ENCODE results near the gene JMJD7.

The JMJD7 gene

GRCh38 chr15:41865490-41866055 lies 37.7 kb downstream of the JMJD7 start:
- Mint-ChIP-seq H3K27ac (no peak overlapping the region), H3K4me3 (no peak overlapping the region), H3K27me3 (peaks cover 2% of the 10 kb centered on the region), H3K9me3 (no peaks in the 10 kb centered on the region), H3K36me3 (no peaks in the 10 kb centered on the region), H3K4me1 (no peaks in the 10 kb centered on the region)
- ATAC-seq (ENCODE audit: low read depth) = no peak
- DNase-seq (ENCODE audit: low spot score in 2 of 2) = no peak

GRCh38 chr15:41866263-41866703 lies 38.4 kb downstream of the JMJD7 start:
- no peaks in the 10 kb centered on the region for H3K36me3 Mint-ChIP-seq
- peaks cover 3% of the 10 kb centered on the region for H3K27me3 Mint-ChIP-seq
- DNase-seq (ENCODE audit: low spot score in 2 of 2) = no peak
- no peak overlapping the region for H3K4me3 Mint-ChIP-seq
- no peaks in the 10 kb centered on the region for H3K4me1 Mint-ChIP-seq
- H3K9me3 Mint-ChIP-seq = no peaks in the 10 kb centered on the region
- ATAC-seq (ENCODE audit: low read depth) = no peak
- no peak overlapping the region for H3K27ac Mint-ChIP-seq

GRCh38 chr15:41866872-41867579 lies 39.1 kb downstream of the JMJD7 start:
- DNase-seq (ENCODE audit: low spot score in 2 of 2) (no peak), ATAC-seq (ENCODE audit: low read depth) (no peak)
- H3K4me1 Mint-ChIP-seq = no peaks in the 10 kb centered on the region
- H3K9me3 Mint-ChIP-seq = no peaks in the 10 kb centered on the region
- H3K27me3 Mint-ChIP-seq = peaks cover 3% of the 10 kb centered on the region
- H3K4me3 Mint-ChIP-seq = no peak overlapping the region
- H3K27ac Mint-ChIP-seq = no peak overlapping the region
- no peaks in the 10 kb centered on the region for H3K36me3 Mint-ChIP-seq

- H3K36me3 Mint-ChIP-seq = no peaks in the 10 kb centered on the region
- H3K27me3 Mint-ChIP-seq = peaks cover 5% of the 10 kb centered on the region
- no peaks in the 10 kb centered on the region for H3K9me3 Mint-ChIP-seq
- no peak for ATAC-seq (ENCODE audit: low read depth)
- no peak overlapping the region for H3K4me3 Mint-ChIP-seq
- no peak for DNase-seq (ENCODE audit: low spot score in 2 of 2)
- no peak overlapping the region for H3K27ac Mint-ChIP-seq
- no peaks in the 10 kb centered on the region for H3K4me1 Mint-ChIP-seq
Observed at GRCh38 chr15:41868321-41868720, 40.4 kb downstream of the JMJD7 start.

- no peak overlapping the region for H3K4me3 Mint-ChIP-seq
- no peaks in the 10 kb centered on the region for H3K9me3 Mint-ChIP-seq
- peaks cover 5% of the 10 kb centered on the region for H3K27me3 Mint-ChIP-seq
- ATAC-seq (ENCODE audit: low read depth) (no peak), DNase-seq (ENCODE audit: low spot score in 2 of 2) (no peak)
- H3K4me1 Mint-ChIP-seq = no peaks in the 10 kb centered on the region
- H3K36me3 Mint-ChIP-seq = no peaks in the 10 kb centered on the region
- H3K27ac Mint-ChIP-seq = no peak overlapping the region
Observed at GRCh38 chr15:41869770-41870688, 42.1 kb downstream of the JMJD7 start.

GRCh38 chr15:41870689-41871081 lies 42.8 kb downstream of the JMJD7 start:
- Mint-ChIP-seq H3K36me3 (no peaks in the 10 kb centered on the region), H3K27me3 (peaks cover 7% of the 10 kb centered on the region), H3K4me1 (peaks cover 4% of the 10 kb centered on the region), H3K4me3 (no peak overlapping the region), H3K9me3 (no peaks in the 10 kb centered on the region), H3K27ac (no peak overlapping the region)
- ATAC-seq (ENCODE audit: low read depth) = no peak
- no peak for DNase-seq (ENCODE audit: low spot score in 2 of 2)

GRCh38 chr15:41871175-41871905 lies 43.4 kb downstream of the JMJD7 start:
- H3K36me3 Mint-ChIP-seq = no peaks in the 10 kb centered on the region
- H3K27me3 Mint-ChIP-seq = peaks cover 7% of the 10 kb centered on the region
- H3K9me3 Mint-ChIP-seq = no peaks in the 10 kb centered on the region
- H3K27ac Mint-ChIP-seq = no peak overlapping the region
- DNase-seq (ENCODE audit: low spot score in 2 of 2) (no peak), ATAC-seq (ENCODE audit: low read depth) (no peak)
- H3K4me1 Mint-ChIP-seq = peaks cover 9% of the 10 kb centered on the region
- H3K4me3 Mint-ChIP-seq = no peak overlapping the region

- Mint-ChIP-seq H3K27me3 (peaks cover 7% of the 10 kb centered on the region), H3K36me3 (no peaks in the 10 kb centered on the region), H3K4me3 (no peak overlapping the region), H3K27ac (no peak overlapping the region), H3K4me1 (peaks cover 9% of the 10 kb centered on the region), H3K9me3 (no peaks in the 10 kb centered on the region)
- ATAC-seq (ENCODE audit: low read depth) (no peak), DNase-seq (ENCODE audit: low spot score in 2 of 2) (no peak)
Observed at GRCh38 chr15:41872166-41872747, 44.4 kb downstream of the JMJD7 start.

- DNase-seq (ENCODE audit: low spot score in 2 of 2) = no peak
- no peak overlapping the region for H3K27ac Mint-ChIP-seq
- ATAC-seq (ENCODE audit: low read depth) = no peak
- H3K4me3 Mint-ChIP-seq = no peak overlapping the region
- no peaks in the 10 kb centered on the region for H3K9me3 Mint-ChIP-seq
- H3K36me3 Mint-ChIP-seq = no peaks in the 10 kb centered on the region
- H3K27me3 Mint-ChIP-seq = peaks cover 7% of the 10 kb centered on the region
- peaks cover 9% of the 10 kb centered on the region for H3K4me1 Mint-ChIP-seq
Observed at GRCh38 chr15:41873711-41874110, 45.8 kb downstream of the JMJD7 start.

GRCh38 chr15:41874736-41875135 lies 46.8 kb downstream of the JMJD7 start:
- Mint-ChIP-seq H3K9me3 (no peaks in the 10 kb centered on the region), H3K4me3 (no peak overlapping the region), H3K27me3 (peaks cover 11% of the 10 kb centered on the region), H3K36me3 (no peaks in the 10 kb centered on the region), H3K27ac (no peak overlapping the region), H3K4me1 (peaks cover 9% of the 10 kb centered on the region)
- no peak for ATAC-seq (ENCODE audit: low read depth)
- no peak for DNase-seq (ENCODE audit: low spot score in 2 of 2)

- DNase-seq (ENCODE audit: low spot score in 2 of 2) (no peak), ATAC-seq (ENCODE audit: low read depth) (peak; percentile 91)
- Mint-ChIP-seq H3K27me3 (peaks cover 14% of the 10 kb centered on the region), H3K4me3 (peak overlapping the region; percentile 64), H3K36me3 (no peaks in the 10 kb centered on the region), H3K27ac (no peak overlapping the region), H3K9me3 (no peaks in the 10 kb centered on the region), H3K4me1 (peaks cover 9% of the 10 kb centered on the region)
Observed at GRCh38 chr15:41876007-41876406, 48.1 kb downstream of the JMJD7 start.

- no peak overlapping the region for H3K27ac Mint-ChIP-seq
- H3K4me3 Mint-ChIP-seq = no peak overlapping the region
- peaks cover 19% of the 10 kb centered on the region for H3K27me3 Mint-ChIP-seq
- no peaks in the 10 kb centered on the region for H3K9me3 Mint-ChIP-seq
- H3K4me1 Mint-ChIP-seq = peaks cover 13% of the 10 kb centered on the region
- ATAC-seq (ENCODE audit: low read depth) (no peak), DNase-seq (ENCODE audit: low spot score in 2 of 2) (no peak)
- no peaks in the 10 kb centered on the region for H3K36me3 Mint-ChIP-seq
Observed at GRCh38 chr15:41876689-41877088, 48.8 kb downstream of the JMJD7 start.

GRCh38 chr15:41877631-41878354 lies 49.9 kb downstream of the JMJD7 start:
- ATAC-seq (ENCODE audit: low read depth) (no peak), DNase-seq (ENCODE audit: low spot score in 2 of 2) (no peak)
- Mint-ChIP-seq H3K36me3 (no peaks in the 10 kb centered on the region), H3K27ac (no peak overlapping the region), H3K4me3 (no peak overlapping the region), H3K9me3 (no peaks in the 10 kb centered on the region), H3K27me3 (peaks cover 15% of the 10 kb centered on the region), H3K4me1 (peaks cover 16% of the 10 kb centered on the region)
